Measurements from ENCODE around the gene NUDCD3.

DNA sequence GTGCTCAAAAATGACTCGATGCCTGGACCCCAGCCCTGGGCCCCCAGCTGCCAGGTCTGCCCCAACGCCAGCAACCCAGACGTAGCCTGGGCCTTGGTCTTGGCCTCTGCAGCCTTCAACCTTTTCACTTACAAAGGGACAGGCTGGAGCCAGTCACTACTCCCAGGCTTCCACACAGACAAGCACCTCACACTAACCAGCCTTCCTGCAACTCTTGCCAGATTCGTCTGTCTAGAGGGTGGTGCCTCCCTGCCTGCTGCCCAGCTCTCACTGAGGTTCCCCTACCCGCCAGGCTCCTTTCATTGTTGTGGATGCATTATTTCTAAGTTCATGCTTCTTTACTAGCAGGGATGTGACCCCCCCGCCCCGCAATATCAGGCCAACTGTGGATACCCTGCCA, 56.3 kb downstream of the NUDCD3 start:
- TF ChIP-seq, protein P1, sequence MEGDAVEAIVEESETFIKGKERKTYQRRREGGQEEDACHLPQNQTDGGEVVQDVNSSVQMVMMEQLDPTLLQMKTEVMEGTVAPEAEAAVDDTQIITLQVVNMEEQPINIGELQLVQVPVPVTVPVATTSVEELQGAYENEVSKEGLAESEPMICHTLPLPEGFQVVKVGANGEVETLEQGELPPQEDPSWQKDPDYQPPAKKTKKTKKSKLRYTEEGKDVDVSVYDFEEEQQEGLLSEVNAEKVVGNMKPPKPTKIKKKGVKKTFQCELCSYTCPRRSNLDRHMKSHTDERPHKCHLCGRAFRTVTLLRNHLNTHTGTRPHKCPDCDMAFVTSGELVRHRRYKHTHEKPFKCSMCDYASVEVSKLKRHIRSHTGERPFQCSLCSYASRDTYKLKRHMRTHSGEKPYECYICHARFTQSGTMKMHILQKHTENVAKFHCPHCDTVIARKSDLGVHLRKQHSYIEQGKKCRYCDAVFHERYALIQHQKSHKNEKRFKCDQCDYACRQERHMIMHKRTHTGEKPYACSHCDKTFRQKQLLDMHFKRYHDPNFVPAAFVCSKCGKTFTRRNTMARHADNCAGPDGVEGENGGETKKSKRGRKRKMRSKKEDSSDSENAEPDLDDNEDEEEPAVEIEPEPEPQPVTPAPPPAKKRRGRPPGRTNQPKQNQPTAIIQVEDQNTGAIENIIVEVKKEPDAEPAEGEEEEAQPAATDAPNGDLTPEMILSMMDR (IDR thresholded peaks at IDR 0.05; ENCODE audit: low read length), result no peak
- no peak for TF ChIP-seq EZH2 (optimal IDR thresholded peaks at IDR 0.05; ENCODE audit: low read depth, low read length)

All from MM.1S (cell line).